Smooth muscle cell (in vitro differentiated cells): ENCODE results near the gene SCRN1. TPM values are rescaled to one million over a fixed set of nuclear protein-coding genes. Genes with fewer than 3 reads are reported as not detected.
A peak's percentile ranks its signal among the peaks of the same experiment; 100 is the strongest.

Source experiments
- DNase-seq: peaks from one replicate; lab custom pipeline; 2025; ENCODE audit not compliant: unreplicated experiment; lab: John Stamatoyannopoulos, UW
- H2AFZ ChIP-seq: fragments of 200-600 bp; sonication (generic); 2 replicates; pipeline ENCODE4 v1.6.0; 2016; ENCODE audit warnings: antibody characterized with exemption, low read depth, mild to moderate bottlenecking
- H3F3A ChIP-seq: fragments of 200-600 bp; sonication (generic); 2 replicates; pipeline ENCODE4 v1.6.0; 2017; ENCODE audit warnings: antibody characterized with exemption, low read depth
- H3K27ac ChIP-seq: fragments of 200-600 bp; sonication (generic); 2 replicates; pipeline ENCODE4 v1.5.1; 2016; ENCODE audit warnings: low read depth, mild to moderate bottlenecking
- H3K27me3 ChIP-seq: fragments of 200-600 bp; sonication (generic); 2 replicates; pipeline ENCODE4 v1.6.1; 2016; ENCODE audit warnings: low read depth, mild to moderate bottlenecking
- H3K36me3 ChIP-seq: fragments of 200-600 bp; sonication (generic); 2 replicates; pipeline ENCODE4 v1.5.1; 2016; ENCODE audit warnings: low read depth
- H3K4me1 ChIP-seq: fragments of 200-600 bp; sonication (generic); 2 replicates; pipeline ENCODE4 v1.5.1; 2016; ENCODE audit warnings: low read depth
- H3K4me2 ChIP-seq: fragments of 200-600 bp; sonication (generic); 2 replicates; pipeline ENCODE4 v1.6.0; 2016; ENCODE audit warnings: mild to moderate bottlenecking
- H3K4me3 ChIP-seq: fragments of 200-600 bp; sonication (generic); 2 replicates; pipeline ENCODE4 v1.5.1; 2016; ENCODE audit warnings: mild to moderate bottlenecking
- H3K79me2 ChIP-seq: fragments of 200-600 bp; sonication (generic); 2 replicates; pipeline ENCODE4 v1.6.0; 2016; ENCODE audit warnings: low read depth, mild to moderate bottlenecking
- H3K9ac ChIP-seq: fragments of 200-600 bp; sonication (generic); 2 replicates; pipeline ENCODE4 v1.6.0; 2016; ENCODE audit warnings: low read depth
- H3K9me3 ChIP-seq: fragments of 200-600 bp; sonication (generic); replicated peaks from 2 replicates; pipeline ENCODE4 v1.5.1; 2016; ENCODE audit warnings: low read depth
- H4K20me1 ChIP-seq: fragments of 200-600 bp; sonication (generic); 2 replicates; pipeline ENCODE4 v1.6.0; 2016; ENCODE audit warnings: low read depth
- CTCF ChIP-seq: fragments of 200-600 bp; sonication (generic); IDR thresholded peaks from 2 replicates; pipeline ENCODE4 v1.5.1; 2017; ENCODE audit warnings: borderline replicate concordance, mild to moderate bottlenecking, antibody characterized with exemption; ENCODE audit not compliant: insufficient read depth, poor library complexity, severe bottlenecking
- whole genome bisulfite sequencing: methylation state at CpG from one replicate; pipeline ENCODE4 v1.1.7; 2016; ENCODE audit warnings: low lambda C conversion rate; 5-methylcytosine and 5-hydroxymethylcytosine counted together
- polyA plus RNA-seq: library from polyadenylated mRNA; unstranded; fragments of >200 nt; fragmentation: Nextera tagmentation; extraction: Ambion mirVana; gene quantifications from 2 replicates; pipeline ENCODE4 v1.2.1, GENCODE V29; 2016
- total RNA-seq: library from RNA; depleted of rRNA; stranded (reverse); fragments of >200 nt; gene quantifications from 2 replicates; pipeline ENCODE4 v1.2.3, GENCODE V29; 2014

SCRN1 gene
- total and polyA plus RNA-seq, 2 experiments from 2014 or later: 67.5 to 84.9 TPM

GRCh38 chr7:29877196-29877595, 112.4 kb downstream of the SCRN1 start:
- no peaks in the 10 kb centered on the region for H3F3A ChIP-seq
- DNase-seq: no peak
- WGBS: 90% methylated on average over 3 of the region's 3 CpGs
- TF ChIP-seq CTCF: no peak
- H3K4me3 ChIP-seq: no peak overlapping the region
- H3K4me1 ChIP-seq: no peaks in the 10 kb centered on the region
- no peaks in the 10 kb centered on the region for H3K36me3 ChIP-seq
- no peaks in the 10 kb centered on the region for H3K79me2 ChIP-seq
- no peak overlapping the region for H3K4me2 ChIP-seq
- no peaks in the 10 kb centered on the region for H4K20me1 ChIP-seq
- no peak overlapping the region for H2AFZ ChIP-seq
- peaks cover 5% of the 10 kb centered on the region for H3K27me3 ChIP-seq
- no peak overlapping the region for H3K27ac ChIP-seq
- H3K9ac ChIP-seq: no peak overlapping the region
- H3K9me3 ChIP-seq: no peaks in the 10 kb centered on the region

GRCh38 chr7:29875741-29876140, 113.9 kb downstream of the SCRN1 start:
- no peaks in the 10 kb centered on the region for H3K79me2 ChIP-seq
- no peak for TF ChIP-seq CTCF
- H2AFZ ChIP-seq: no peak overlapping the region
- no peaks in the 10 kb centered on the region for H3K4me1 ChIP-seq
- H4K20me1 ChIP-seq: no peaks in the 10 kb centered on the region
- no peak overlapping the region for H3K4me3 ChIP-seq
- no peaks in the 10 kb centered on the region for H3K9me3 ChIP-seq
- H3F3A ChIP-seq: no peaks in the 10 kb centered on the region
- 93% methylated on average over 13 of the region's 13 CpGs for WGBS
- no peak for DNase-seq
- H3K27ac ChIP-seq: no peak overlapping the region
- no peaks in the 10 kb centered on the region for H3K36me3 ChIP-seq
- no peaks in the 10 kb centered on the region for H3K27me3 ChIP-seq
- H3K9ac ChIP-seq: no peak overlapping the region
- no peak overlapping the region for H3K4me2 ChIP-seq

GRCh38 chr7:29873644-29874294, 115.8 kb downstream of the SCRN1 start:
- Histone ChIP-seq H3K36me3 (no peaks in the 10 kb centered on the region), H3K9ac (no peak overlapping the region), H3K79me2 (no peaks in the 10 kb centered on the region), H4K20me1 (no peaks in the 10 kb centered on the region), H3K4me1 (no peaks in the 10 kb centered on the region), H2AFZ (no peak overlapping the region), H3K4me2 (no peak overlapping the region), H3K27me3 (no peaks in the 10 kb centered on the region), H3K27ac (no peak overlapping the region), H3F3A (no peaks in the 10 kb centered on the region), H3K4me3 (no peak overlapping the region), H3K9me3 (no peaks in the 10 kb centered on the region)
- TF ChIP-seq CTCF: no peak
- DNase-seq: no peak
- 93% methylated on average over 4 of the region's 4 CpGs for WGBS

- Histone ChIP-seq H3K9ac (no peak overlapping the region), H4K20me1 (no peaks in the 10 kb centered on the region), H3K36me3 (no peaks in the 10 kb centered on the region), H3K9me3 (no peaks in the 10 kb centered on the region), H2AFZ (peak overlapping the region; percentile 22), H3F3A (no peaks in the 10 kb centered on the region), H3K4me2 (peak overlapping the region; percentile 18), H3K27ac (no peak overlapping the region), H3K4me3 (no peak overlapping the region), H3K4me1 (no peaks in the 10 kb centered on the region), H3K27me3 (no peaks in the 10 kb centered on the region), H3K79me2 (no peaks in the 10 kb centered on the region)
- DNase-seq: no peak
- 42% methylated on average over 5 of the region's 5 CpGs for WGBS
- TF ChIP-seq CTCF: no peak
Observed at GRCh38 chr7:29871787-29872398, 117.7 kb downstream of the SCRN1 start.
